Loucy (cell line): ENCODE results near the gene AMPD2.

ENCODE experiments used
- EZH2phosphoT487 ChIP-seq: fragments of 200-600 bp; IDR thresholded peaks from 2 replicates; pipeline ENCODE4 v1.6.1; 2018; ENCODE audit warnings: antibody characterized with exemption, mild to moderate bottlenecking, moderate library complexity, borderline replicate concordance
- TF ChIP-seq, protein P1 (sequence below): fragments of 200-600 bp; sonication (generic); conservative IDR thresholded peaks from 2 replicates; pipeline ENCODE4 v1.5.1; 2014; ENCODE audit warnings: mild to moderate bottlenecking, antibody characterized with exemption, low read length

DNA sequence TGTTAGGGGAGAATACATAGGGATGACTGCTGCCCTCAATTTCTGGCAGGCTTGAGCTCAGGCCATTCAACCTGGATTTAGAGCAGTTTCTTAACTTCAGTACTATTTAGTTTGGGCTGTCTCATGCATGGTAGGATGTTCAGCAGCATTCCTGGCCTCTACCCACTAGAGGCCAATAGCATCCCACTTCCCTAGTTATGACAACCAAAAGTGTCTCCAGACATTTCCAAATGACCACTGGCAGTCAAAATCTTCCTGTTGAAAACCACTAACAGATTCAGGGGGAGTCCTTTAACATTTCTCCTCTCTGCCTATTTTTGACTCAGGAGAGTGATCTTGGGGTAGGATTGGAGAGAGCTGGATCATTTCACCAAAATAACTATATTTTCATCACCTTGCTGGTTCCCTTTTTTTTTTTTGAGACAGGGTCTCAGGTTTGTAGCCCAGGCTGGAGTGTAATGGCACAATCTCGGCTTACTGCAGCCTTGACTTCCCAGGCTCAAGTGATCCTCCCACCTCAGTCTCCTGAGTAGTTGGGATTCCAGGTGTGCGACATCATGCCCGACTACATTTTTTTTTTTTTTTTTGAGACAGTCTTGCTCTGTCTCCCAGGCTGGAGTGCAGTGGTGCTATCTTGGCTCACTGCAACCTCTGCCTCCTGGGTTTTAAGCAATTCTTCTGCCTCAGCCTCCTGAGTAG lies 8.9 kb upstream of the AMPD2 start:
- TF ChIP-seq, protein P1, sequence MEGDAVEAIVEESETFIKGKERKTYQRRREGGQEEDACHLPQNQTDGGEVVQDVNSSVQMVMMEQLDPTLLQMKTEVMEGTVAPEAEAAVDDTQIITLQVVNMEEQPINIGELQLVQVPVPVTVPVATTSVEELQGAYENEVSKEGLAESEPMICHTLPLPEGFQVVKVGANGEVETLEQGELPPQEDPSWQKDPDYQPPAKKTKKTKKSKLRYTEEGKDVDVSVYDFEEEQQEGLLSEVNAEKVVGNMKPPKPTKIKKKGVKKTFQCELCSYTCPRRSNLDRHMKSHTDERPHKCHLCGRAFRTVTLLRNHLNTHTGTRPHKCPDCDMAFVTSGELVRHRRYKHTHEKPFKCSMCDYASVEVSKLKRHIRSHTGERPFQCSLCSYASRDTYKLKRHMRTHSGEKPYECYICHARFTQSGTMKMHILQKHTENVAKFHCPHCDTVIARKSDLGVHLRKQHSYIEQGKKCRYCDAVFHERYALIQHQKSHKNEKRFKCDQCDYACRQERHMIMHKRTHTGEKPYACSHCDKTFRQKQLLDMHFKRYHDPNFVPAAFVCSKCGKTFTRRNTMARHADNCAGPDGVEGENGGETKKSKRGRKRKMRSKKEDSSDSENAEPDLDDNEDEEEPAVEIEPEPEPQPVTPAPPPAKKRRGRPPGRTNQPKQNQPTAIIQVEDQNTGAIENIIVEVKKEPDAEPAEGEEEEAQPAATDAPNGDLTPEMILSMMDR, result no peak
- no peak for TF ChIP-seq EZH2phosphoT487
